Breast epithelium (tissue), 4 donors: ENCODE results near the gene EHD3. TPM values are rescaled to one million over a fixed set of nuclear protein-coding genes. Genes with fewer than 3 reads are reported as not detected.

Source experiments
- DNase-seq, 2 donors: peaks; one replicate each; pipeline ENCODE4 v3.0.0-alpha.2; 2019; ENCODE audit warnings: low spot score in 2 of 2
- H3K27ac ChIP-seq, 2 donors: fragments of 200-600 bp; sonication (generic) in 1 of 2; one replicate each; pipeline ENCODE4 v1.5.1; 2016 to 2019; ENCODE audit warnings: mild to moderate bottlenecking in 1 of 2
- H3K27me3 ChIP-seq, 2 donors: fragments of 200-600 bp; sonication (generic) in 1 of 2; one replicate each; pipeline versions ENCODE4 v1.5.1 to v1.6.0; 2017 to 2019; ENCODE audit warnings: control low read depth in 1 of 2, mild to moderate bottlenecking in 1 of 2
- H3K36me3 ChIP-seq: fragments of 200-600 bp; one replicate; pipeline ENCODE4 v1.5.1; 2019
- H3K4me1 ChIP-seq, 2 donors: fragments of 200-600 bp; sonication (generic); one replicate each; pipeline ENCODE4 v1.5.1; 2016 to 2019; ENCODE audit warnings: control low read depth in 1 of 2
- H3K4me3 ChIP-seq, 3 donors: fragments of 200-600 bp; sonication (generic); 1 replicate in 2 of 3; 2 replicates in 1 of 3; pipeline ENCODE4 v1.5.1; 2016 to 2019; ENCODE audit warnings: mild to moderate bottlenecking in 3 of 3, moderate library complexity in 2 of 3
- H3K9me3 ChIP-seq, 2 donors: fragments of 200-600 bp; sonication (generic) in 1 of 2; one replicate each; pipeline ENCODE4 v1.5.1; 2016 to 2019; ENCODE audit warnings: control low read depth in 1 of 2
- CTCF ChIP-seq, 3 donors: fragments of 450-650 bp; IDR thresholded peaks; one replicate each; pipeline ENCODE4 v1.5.1; 2016 to 2017; ENCODE audit warnings: antibody characterized with exemption in 3 of 3, mild to moderate bottlenecking in 3 of 3, moderate library complexity in 3 of 3
- POLR2A ChIP-seq: fragments of 450-650 bp; IDR thresholded peaks from one replicate; pipeline ENCODE4 v1.6.1; 2016; ENCODE audit warnings: antibody characterized with exemption, mild to moderate bottlenecking, moderate library complexity
- POLR2AphosphoS5 ChIP-seq, 3 donors: sonication (generic); formaldehyde crosslinking; IDR thresholded peaks; one replicate each; pipeline ENCODE4 v1.6.1; 2017; ENCODE audit warnings: antibody characterized with exemption in 3 of 3
- intact Hi-C: fragments of 100-400 bp; cut with DNase I; formaldehyde crosslinking; loops from one replicate; pipeline ENCODE4 v1.15.1; 2023; ENCODE audit warnings: low total_unique reads
- total RNA-seq, 3 donors: library from RNA; depleted of rRNA; stranded (reverse); fragments of >200 nt; gene quantifications; one replicate each; pipeline ENCODE4 v1.1.0, GENCODE V29; 2016

EHD3 gene
- total RNA-seq, 3 donors from 2014 or later, result 2.7 to 10.1 (median 9.2) TPM

GRCh38 chr2:31246184-31246852 is 12.4 kb downstream of the EHD3 start:
- Histone ChIP-seq H3K27ac (no peak overlapping the region), H3K4me3 (no peak overlapping the region), H3K27me3 (no peaks in the 10 kb centered on the region), H3K9me3 (no peaks in the 10 kb centered on the region), H3K36me3 (no peaks in the 10 kb centered on the region), H3K4me1 (no peaks in the 10 kb centered on the region)
- DNase-seq, result no peak
- TF ChIP-seq CTCF (IDR thresholded peaks at IDR 0.05) (no peak), POLR2AphosphoS5 (IDR thresholded peaks at IDR 0.05) (no peak), POLR2A (no peak)
- intact Hi-C loops, result no loop called here

- Histone ChIP-seq H3K27me3 (no peaks in the 10 kb centered on the region), H3K36me3 (no peaks in the 10 kb centered on the region), H3K9me3 (no peaks in the 10 kb centered on the region), H3K4me3 (no peak overlapping the region), H3K27ac (no peak overlapping the region), H3K4me1 (no peaks in the 10 kb centered on the region)
- intact Hi-C loops, result no loop called here
- DNase-seq, result no peak
- no peak for TF ChIP-seq POLR2A
- no peak for TF ChIP-seq CTCF (IDR thresholded peaks at IDR 0.05)
- no peak for TF ChIP-seq POLR2AphosphoS5 (IDR thresholded peaks at IDR 0.05)
These were observed 13.8 kb downstream of the EHD3 start for GRCh38 chr2:31247711-31248110.

- Histone ChIP-seq H3K27ac (no peak overlapping the region), H3K36me3 (no peaks in the 10 kb centered on the region), H3K4me3 (no peak overlapping the region), H3K27me3 (no peaks in the 10 kb centered on the region), H3K4me1 (no peaks in the 10 kb centered on the region), H3K9me3 (no peaks in the 10 kb centered on the region)
- no peak for TF ChIP-seq POLR2A
- TF ChIP-seq CTCF (IDR thresholded peaks at IDR 0.05), result no peak
- TF ChIP-seq POLR2AphosphoS5 (IDR thresholded peaks at IDR 0.05), result no peak
- intact Hi-C loops, result no loop called here
- no peak for DNase-seq
These were observed 14.2 kb downstream of the EHD3 start for GRCh38 chr2:31248139-31248538.

- intact Hi-C loops, result no loop called here
- no peak overlapping the region for H3K4me3 ChIP-seq
- no peaks in the 10 kb centered on the region for H3K36me3 ChIP-seq
- TF ChIP-seq POLR2AphosphoS5 (IDR thresholded peaks at IDR 0.05), result no peak
- no peak for TF ChIP-seq POLR2A
- no peak for TF ChIP-seq CTCF (IDR thresholded peaks at IDR 0.05)
- H3K9me3 ChIP-seq, result no peaks in the 10 kb centered on the region
- H3K27me3 ChIP-seq, result no peaks in the 10 kb centered on the region
- H3K4me1 ChIP-seq, result no peaks in the 10 kb centered on the region
- H3K27ac ChIP-seq, result no peak overlapping the region
- DNase-seq, result no peak
These were observed 15.2 kb downstream of the EHD3 start for GRCh38 chr2:31249009-31249690.

- TF ChIP-seq CTCF (IDR thresholded peaks at IDR 0.05), result no peak
- no peak for TF ChIP-seq POLR2A
- TF ChIP-seq POLR2AphosphoS5 (IDR thresholded peaks at IDR 0.05), result no peak
- Histone ChIP-seq H3K4me1 (no peaks in the 10 kb centered on the region), H3K36me3 (no peaks in the 10 kb centered on the region), H3K9me3 (no peaks in the 10 kb centered on the region), H3K4me3 (no peak overlapping the region), H3K27ac (peak overlapping the region in 1 of 2 donors; percentile 89), H3K27me3 (no peaks in the 10 kb centered on the region)
- no peak for DNase-seq
- intact Hi-C loops, result no loop called here
These were observed 17.1 kb downstream of the EHD3 start for GRCh38 chr2:31251018-31251417.
